ENCODE results near the gene WNT7B. TPM values are rescaled to one million over a fixed set of nuclear protein-coding genes. Genes with fewer than 3 reads are reported as not detected.

WNT7B gene
- total RNA-seq, 2 experiments from 2014 or later, result not detected

DNA sequence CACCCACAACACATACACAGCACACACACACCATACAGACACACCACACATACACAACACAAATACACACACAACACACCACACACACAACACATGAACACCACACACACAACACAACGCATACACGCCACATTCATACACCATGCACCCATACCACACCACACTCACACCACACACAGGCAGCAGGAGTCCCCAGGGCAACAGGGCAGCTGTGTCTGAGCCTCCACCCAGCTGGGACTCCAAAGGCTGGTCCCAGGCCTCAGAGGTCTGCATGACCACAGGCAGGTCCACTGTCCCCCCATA, 3.3 kb upstream of the WNT7B start:
- POLR2A ChIA-PET, result no interaction called here
- no peak overlapping the region for H3K4me3 Mint-ChIP-seq
- ATAC-seq (ENCODE audit: poor library complexity) (no peak), DNase-seq (no peak)
- H3K27ac Mint-ChIP-seq, result no peak overlapping the region
- TF ChIP-seq CTCF (IDR thresholded peaks at IDR 0.05), result no peak
- Histone ChIP-seq H3K9me3 (ENCODE audit: control insufficient read depth in 1 of 2, insufficient read depth in 1 of 2, low read length in 2 of 2) (peaks cover 0 to 13% of the 10 kb centered on the region in 2 experiments), H3K36me3 (ENCODE audit: insufficient read depth, low read length) (no peaks in the 10 kb centered on the region), H3K27ac (ENCODE audit: low read depth in 1 of 2, low read length in 2 of 2) (no peak overlapping the region), H3K4me1 (ENCODE audit: insufficient read depth, low read length) (peaks cover 26% of the 10 kb centered on the region), H3K27me3 (ENCODE audit: control insufficient read depth in 1 of 2, insufficient read depth in 2 of 2, low read length in 2 of 2) (peaks cover 18 to 22% of the 10 kb centered on the region in 2 experiments), H3K4me3 (ENCODE audit: low read length) (no peak overlapping the region)
- H3K4me1 Mint-ChIP-seq (ENCODE audit: low read depth), result no peaks in the 10 kb centered on the region
- H3K27me3 Mint-ChIP-seq, result peaks cover 9% of the 10 kb centered on the region
- peaks cover 3% of the 10 kb centered on the region for H3K9me3 Mint-ChIP-seq
- no peaks in the 10 kb centered on the region for H3K36me3 Mint-ChIP-seq (ENCODE audit: low read depth)
- intact Hi-C loops (cut with DNase I, micrococcal nuclease), result no loop called here
- CTCF ChIA-PET, result no interaction called here

DNA sequence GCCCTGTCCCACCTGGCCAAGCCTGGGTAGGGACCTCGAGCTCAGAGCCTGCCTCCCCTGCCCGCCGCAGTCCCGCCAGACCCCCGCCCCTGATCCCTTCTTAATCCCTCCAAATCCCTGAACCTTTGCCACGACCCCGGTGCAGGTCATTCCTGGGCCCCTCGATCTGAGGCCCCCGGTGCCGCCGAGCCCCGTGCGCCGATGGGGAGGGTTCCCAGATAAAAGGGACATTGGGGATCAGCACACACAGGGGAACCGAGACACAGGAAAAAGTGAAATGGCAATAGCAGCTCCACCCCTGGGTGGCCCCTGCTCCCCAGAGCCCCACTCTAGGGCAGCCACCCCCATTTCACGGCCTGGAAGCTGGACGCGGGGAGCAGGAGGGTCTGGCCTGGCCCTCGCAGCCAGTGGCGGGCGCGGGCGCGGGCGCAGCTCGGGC, 1.3 kb upstream of the WNT7B start:
- Mint-ChIP-seq H3K27me3 (peaks cover 26% of the 10 kb centered on the region), H3K36me3 (ENCODE audit: low read depth) (no peaks in the 10 kb centered on the region), H3K4me1 (ENCODE audit: low read depth) (no peaks in the 10 kb centered on the region), H3K27ac (no peak overlapping the region), H3K9me3 (no peaks in the 10 kb centered on the region), H3K4me3 (peak overlapping the region; percentile 30)
- Histone ChIP-seq H3K27ac (ENCODE audit: low read depth in 1 of 2, low read length in 2 of 2) (no peak overlapping the region), H3K4me3 (ENCODE audit: low read length) (no peak overlapping the region), H3K36me3 (ENCODE audit: insufficient read depth, low read length) (no peaks in the 10 kb centered on the region), H3K9me3 (ENCODE audit: control insufficient read depth in 1 of 2, insufficient read depth in 1 of 2, low read length in 2 of 2) (peaks cover 0 to 17% of the 10 kb centered on the region in 2 experiments), H3K4me1 (ENCODE audit: insufficient read depth, low read length) (peaks cover 28% of the 10 kb centered on the region), H3K27me3 (ENCODE audit: control insufficient read depth in 1 of 2, insufficient read depth in 2 of 2, low read length in 2 of 2) (peaks cover 31 to 42% of the 10 kb centered on the region in 2 experiments)
- ChIA-PET CTCF (no interaction called here), POLR2A (no interaction called here)
- ATAC-seq (ENCODE audit: poor library complexity), result no peak
- no peak for DNase-seq
- TF ChIP-seq CTCF (IDR thresholded peaks at IDR 0.05), result no peak
- intact Hi-C loops (cut with DNase I, micrococcal nuclease), result no loop called here

DNA sequence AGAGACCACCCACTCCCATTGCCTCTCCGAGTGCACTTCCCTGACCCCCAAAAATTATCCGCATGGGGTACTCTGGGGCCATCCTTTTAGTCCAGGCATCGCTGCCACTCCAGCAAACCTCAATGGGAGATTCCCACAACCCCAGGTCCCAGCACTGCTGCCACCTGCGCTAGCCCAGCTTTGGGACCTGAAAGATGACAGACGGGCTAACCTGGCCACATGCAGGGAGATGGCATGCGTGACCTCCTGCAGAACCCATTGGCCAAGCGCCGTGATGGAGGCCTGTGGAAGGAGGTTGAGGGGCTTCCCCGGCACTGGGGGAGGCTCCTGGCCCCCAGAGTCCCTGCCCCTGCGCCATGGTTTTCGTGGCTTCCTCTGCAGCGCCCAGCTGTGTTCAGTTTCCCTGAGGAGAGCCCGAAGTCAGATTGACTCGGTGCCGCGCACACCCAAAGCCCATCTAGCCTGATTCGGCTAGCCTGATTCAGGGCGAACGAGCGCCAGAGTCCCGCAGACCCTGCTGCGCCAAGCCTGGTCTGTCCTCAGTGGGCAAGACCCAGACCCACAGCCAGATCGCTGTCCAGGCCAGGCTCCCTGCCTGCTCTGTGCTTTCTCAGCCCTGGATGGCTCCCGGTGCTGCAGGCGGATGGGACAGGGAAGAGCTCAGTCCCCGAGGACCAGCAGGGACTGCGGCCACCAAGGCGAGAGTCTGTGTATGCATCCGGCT, 751 bp upstream of the WNT7B start:
- no peak overlapping the region for H3K27ac Mint-ChIP-seq
- ATAC-seq (ENCODE audit: poor library complexity), result no peak
- peaks cover 0 to 17% of the 10 kb centered on the region in 2 experiments for H3K9me3 ChIP-seq (ENCODE audit: control insufficient read depth in 1 of 2, insufficient read depth in 1 of 2, low read length in 2 of 2)
- H3K4me3 Mint-ChIP-seq, result peak overlapping the region; percentile 30
- H3K4me1 ChIP-seq (ENCODE audit: insufficient read depth, low read length), result peaks cover 28% of the 10 kb centered on the region
- H3K9me3 Mint-ChIP-seq, result no peaks in the 10 kb centered on the region
- no peaks in the 10 kb centered on the region for H3K4me1 Mint-ChIP-seq (ENCODE audit: low read depth)
- DNase-seq, result peak in 1 of 14 experiments; percentile 36
- CTCF ChIA-PET, result no interaction called here
- peaks cover 32% of the 10 kb centered on the region for H3K27me3 Mint-ChIP-seq
- H3K27ac ChIP-seq (ENCODE audit: low read depth in 1 of 2, low read length in 2 of 2), result no peak overlapping the region
- H3K36me3 Mint-ChIP-seq (ENCODE audit: low read depth), result no peaks in the 10 kb centered on the region
- no peak overlapping the region for H3K4me3 ChIP-seq (ENCODE audit: low read length)
- no peak for TF ChIP-seq CTCF (IDR thresholded peaks at IDR 0.05)
- intact Hi-C loops (cut with DNase I, micrococcal nuclease), result no loop called here
- no peaks in the 10 kb centered on the region for H3K36me3 ChIP-seq (ENCODE audit: insufficient read depth, low read length)
- peaks cover 37 to 47% of the 10 kb centered on the region in 2 experiments for H3K27me3 ChIP-seq (ENCODE audit: control insufficient read depth in 1 of 2, insufficient read depth in 2 of 2, low read length in 2 of 2)
- POLR2A ChIA-PET, result no interaction called here

Data from CD4-positive, alpha-beta T cell (primary cell).